Panc1 (cell line): ENCODE results near the gene UNC93B1. TPM values are rescaled to one million over a fixed set of nuclear protein-coding genes. Genes with fewer than 3 reads are reported as not detected.

Experiments
- ATAC-seq: fragments of 200-7000 bp; cut with Tn5 transposase; 2 replicates; pipeline ENCODE4 v1.9.1; 2020; ENCODE audit warnings: mild to moderate bottlenecking, moderate library complexity
- BruUV-seq: library from RNA; stranded (reverse); fragments of 400-500 nt; replicated peaks from 2 replicates; lab custom pipeline; 2021; lab: Mats Ljungman, UMichigan
- CTCF ChIA-PET: fragments of 300-600 bp; sonication (Branson Sonifier 250); formaldehyde crosslinking; loops from one replicate; lab custom pipeline; 2022; ENCODE audit warnings: antibody characterized with exemption; lab: Charles Lee
- POLR2A ChIA-PET: fragments of 300-600 bp; sonication (Branson Sonifier 250); formaldehyde crosslinking; loops from one replicate; lab custom pipeline; 2022; ENCODE audit warnings: antibody characterized with exemption; lab: Charles Lee
- DNase-seq: peaks from one replicate; pipeline ENCODE4 v3.0.0-alpha.2; 2010; ENCODE audit warnings: low read depth, low spot score
- H3K27ac ChIP-seq: 2 replicates; pipeline ENCODE4 v1.5.1; 2011; ENCODE audit warnings: mild to moderate bottlenecking, low read length, inconsistent platforms
- H3K27me3 ChIP-seq: fragments of 200-500 bp; sonication (Bioruptor generic); 2 replicates; pipeline ENCODE4 v1.6.0; 2014; ENCODE audit warnings: low read length, inconsistent platforms; ENCODE audit not compliant: control insufficient read depth, insufficient read depth
- H3K36me3 ChIP-seq: fragments of 200-500 bp; sonication (Bioruptor generic); 2 replicates; pipeline ENCODE4 v1.5.1; 2014; ENCODE audit warnings: inconsistent platforms, mild to moderate bottlenecking, low read length, moderate library complexity; ENCODE audit not compliant: control insufficient read depth, insufficient read depth
- H3K4me1 ChIP-seq: 2 replicates; pipeline ENCODE4 v1.5.1; 2011; ENCODE audit warnings: inconsistent platforms, mild to moderate bottlenecking, low read length, moderate library complexity; ENCODE audit not compliant: control insufficient read depth, insufficient read depth
- H3K4me3 ChIP-seq, 2 experiments: 2 replicates each; pipeline ENCODE4 v1.5.1; 2011 to 2012; ENCODE audit warnings: low read depth in 2 of 2, low read length in 2 of 2, mild to moderate bottlenecking in 2 of 2, inconsistent platforms in 1 of 2, moderate library complexity in 1 of 2
- H3K9me3 ChIP-seq: fragments of 200-500 bp; sonication (Bioruptor generic); 2 replicates; pipeline ENCODE4 v1.5.1; 2014; ENCODE audit warnings: low read depth, mild to moderate bottlenecking, inconsistent platforms, low read length, moderate library complexity; ENCODE audit not compliant: control insufficient read depth, insufficient read depth
- POLR2AphosphoS5 ChIP-seq: IDR thresholded peaks from 2 replicates; pipeline ENCODE4 v1.6.1; 2012; ENCODE audit warnings: mild to moderate bottlenecking, low read depth, low read length, moderate library complexity
- SIN3A ChIP-seq: IDR thresholded peaks from 2 replicates; pipeline ENCODE4 v1.6.1; 2012; ENCODE audit warnings: low read depth, mild to moderate bottlenecking, low read length, moderate library complexity, borderline replicate concordance; ENCODE audit not compliant: insufficient read depth
- TCF7L2 ChIP-seq: IDR thresholded peaks from 2 replicates; pipeline ENCODE4 v1.6.1; 2011; ENCODE audit warnings: mild to moderate bottlenecking, low read depth, low read length, inconsistent platforms
- in situ Hi-C: cut with HindIII; loops from 2 replicates; pipeline ENCODE4 v1.10.0; 2016; ENCODE audit warnings: low sequenced_read_pairs, low pct_unique_long_range_greater_than_20kb
- intact Hi-C: fragments of 100-400 bp; cut with micrococcal nuclease; formaldehyde crosslinking; loops from one replicate; pipeline ENCODE4 v1.10.0; 2022; ENCODE audit not compliant: unreplicated experiment
- total RNA-seq: library from RNA; stranded (reverse); gene quantifications from one replicate; pipeline ENCODE4 v1.2.1, GENCODE V29; 2021; ENCODE audit not compliant: unreplicated experiment
- TF ChIP-seq, protein P1 (sequence below): fragments of 450-650 bp; IDR thresholded peaks from 2 replicates; pipeline ENCODE4 v1.5.1; 2017; ENCODE audit warnings: mild to moderate bottlenecking
- TF ChIP-seq, protein P2 (sequence below), 2 experiments: IDR thresholded peaks; 2 replicates each; pipeline ENCODE4 v1.6.1; 2011 to 2012; ENCODE audit warnings: low read depth in 2 of 2, control low read depth in 1 of 2, low read length in 1 of 2, mild to moderate bottlenecking in 1 of 2, moderate library complexity in 1 of 2; ENCODE audit not compliant: insufficient read depth in 1 of 2

UNC93B1 gene
- total RNA-seq, 1 experiment from 2014 or later: 54.1 TPM

- H3K27me3 ChIP-seq: no peaks in the 10 kb centered on the region
- ATAC-seq (peak; percentile 8), DNase-seq (no peak)
- intact Hi-C loops: no loop called here
- TF ChIP-seq POLR2AphosphoS5: peak; percentile 36; the same call in 1 of the 2 replicates
- TF ChIP-seq, protein P1, sequence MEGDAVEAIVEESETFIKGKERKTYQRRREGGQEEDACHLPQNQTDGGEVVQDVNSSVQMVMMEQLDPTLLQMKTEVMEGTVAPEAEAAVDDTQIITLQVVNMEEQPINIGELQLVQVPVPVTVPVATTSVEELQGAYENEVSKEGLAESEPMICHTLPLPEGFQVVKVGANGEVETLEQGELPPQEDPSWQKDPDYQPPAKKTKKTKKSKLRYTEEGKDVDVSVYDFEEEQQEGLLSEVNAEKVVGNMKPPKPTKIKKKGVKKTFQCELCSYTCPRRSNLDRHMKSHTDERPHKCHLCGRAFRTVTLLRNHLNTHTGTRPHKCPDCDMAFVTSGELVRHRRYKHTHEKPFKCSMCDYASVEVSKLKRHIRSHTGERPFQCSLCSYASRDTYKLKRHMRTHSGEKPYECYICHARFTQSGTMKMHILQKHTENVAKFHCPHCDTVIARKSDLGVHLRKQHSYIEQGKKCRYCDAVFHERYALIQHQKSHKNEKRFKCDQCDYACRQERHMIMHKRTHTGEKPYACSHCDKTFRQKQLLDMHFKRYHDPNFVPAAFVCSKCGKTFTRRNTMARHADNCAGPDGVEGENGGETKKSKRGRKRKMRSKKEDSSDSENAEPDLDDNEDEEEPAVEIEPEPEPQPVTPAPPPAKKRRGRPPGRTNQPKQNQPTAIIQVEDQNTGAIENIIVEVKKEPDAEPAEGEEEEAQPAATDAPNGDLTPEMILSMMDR: no peak
- BruUV-seq: no TSS peak
- ChIA-PET POLR2A (no interaction called here), CTCF (interaction anchor here (0.5 kb wide), 1 partner anchor 57 kb away, joined by 3 read pairs; no protein-coding TSS in a partner anchor)
- no peaks in the 10 kb centered on the region for H3K36me3 ChIP-seq
- in situ Hi-C loops: no loop called here
- H3K4me1 ChIP-seq: no peaks in the 10 kb centered on the region; the same call in 1 of the 2 replicates
- H3K9me3 ChIP-seq: no peaks in the 10 kb centered on the region
- no peak overlapping the region for H3K27ac ChIP-seq
- no peak overlapping the region for H3K4me3 ChIP-seq
Observed at GRCh38 chr11:68052137-68052873, 48.4 kb upstream of the UNC93B1 start.

DNA sequence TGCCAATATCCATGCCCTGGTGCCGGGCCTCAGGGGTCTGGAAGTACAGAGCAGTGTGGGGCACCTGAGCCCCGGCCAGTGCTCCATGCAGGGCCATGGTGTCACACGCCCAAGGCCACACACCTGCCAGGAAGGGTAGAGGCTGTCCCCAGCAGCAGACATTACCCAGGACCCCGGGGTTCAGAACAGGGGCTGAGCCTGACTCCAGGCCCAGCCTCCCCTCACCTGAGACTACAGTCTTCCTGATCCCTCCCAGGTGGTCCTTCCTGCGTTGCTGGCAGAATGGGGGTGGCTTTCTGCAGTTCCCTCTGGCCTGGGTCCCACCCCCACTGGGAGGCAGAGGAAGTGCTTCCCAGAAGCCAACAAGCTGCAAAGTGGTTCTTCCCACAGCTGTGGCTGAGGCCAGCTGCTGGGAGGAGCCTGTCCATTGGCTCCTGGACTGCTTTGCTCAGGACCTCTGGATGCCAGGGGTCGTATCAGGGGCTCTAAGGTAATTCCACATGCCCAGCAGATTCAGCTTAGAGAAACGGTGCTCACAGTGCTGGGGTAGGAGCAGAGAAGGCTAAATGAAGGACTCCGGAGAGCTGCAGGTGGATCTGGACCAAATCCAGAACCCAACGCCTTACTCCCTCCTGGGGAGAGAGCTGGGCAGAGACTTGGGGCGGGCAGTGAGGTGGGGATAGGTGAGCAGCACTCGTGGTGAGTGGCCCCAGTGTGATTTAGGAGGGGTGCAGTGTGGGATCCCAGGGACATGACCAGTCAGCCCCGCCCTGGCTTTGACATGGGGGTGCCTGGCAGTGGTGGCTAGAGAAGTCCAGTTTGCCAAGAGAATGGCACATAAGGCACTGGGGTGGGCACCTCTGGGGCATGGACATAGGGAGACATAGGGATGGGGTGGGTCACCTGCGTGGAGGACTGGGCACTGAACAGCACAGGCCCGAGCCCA is 47.6 kb upstream of the UNC93B1 start:
- ATAC-seq (0 out of 2 replicates have a peak, but pooled peaks have one; percentile 7), DNase-seq (no peak)
- TF ChIP-seq POLR2AphosphoS5: no peak
- no peak for TF ChIP-seq SIN3A
- TF ChIP-seq, protein P2, sequence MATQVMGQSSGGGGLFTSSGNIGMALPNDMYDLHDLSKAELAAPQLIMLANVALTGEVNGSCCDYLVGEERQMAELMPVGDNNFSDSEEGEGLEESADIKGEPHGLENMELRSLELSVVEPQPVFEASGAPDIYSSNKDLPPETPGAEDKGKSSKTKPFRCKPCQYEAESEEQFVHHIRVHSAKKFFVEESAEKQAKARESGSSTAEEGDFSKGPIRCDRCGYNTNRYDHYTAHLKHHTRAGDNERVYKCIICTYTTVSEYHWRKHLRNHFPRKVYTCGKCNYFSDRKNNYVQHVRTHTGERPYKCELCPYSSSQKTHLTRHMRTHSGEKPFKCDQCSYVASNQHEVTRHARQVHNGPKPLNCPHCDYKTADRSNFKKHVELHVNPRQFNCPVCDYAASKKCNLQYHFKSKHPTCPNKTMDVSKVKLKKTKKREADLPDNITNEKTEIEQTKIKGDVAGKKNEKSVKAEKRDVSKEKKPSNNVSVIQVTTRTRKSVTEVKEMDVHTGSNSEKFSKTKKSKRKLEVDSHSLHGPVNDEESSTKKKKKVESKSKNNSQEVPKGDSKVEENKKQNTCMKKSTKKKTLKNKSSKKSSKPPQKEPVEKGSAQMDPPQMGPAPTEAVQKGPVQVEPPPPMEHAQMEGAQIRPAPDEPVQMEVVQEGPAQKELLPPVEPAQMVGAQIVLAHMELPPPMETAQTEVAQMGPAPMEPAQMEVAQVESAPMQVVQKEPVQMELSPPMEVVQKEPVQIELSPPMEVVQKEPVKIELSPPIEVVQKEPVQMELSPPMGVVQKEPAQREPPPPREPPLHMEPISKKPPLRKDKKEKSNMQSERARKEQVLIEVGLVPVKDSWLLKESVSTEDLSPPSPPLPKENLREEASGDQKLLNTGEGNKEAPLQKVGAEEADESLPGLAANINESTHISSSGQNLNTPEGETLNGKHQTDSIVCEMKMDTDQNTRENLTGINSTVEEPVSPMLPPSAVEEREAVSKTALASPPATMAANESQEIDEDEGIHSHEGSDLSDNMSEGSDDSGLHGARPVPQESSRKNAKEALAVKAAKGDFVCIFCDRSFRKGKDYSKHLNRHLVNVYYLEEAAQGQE (IDR thresholded peaks at IDR 0.05; ENCODE audit: insufficient read depth in 1 of 2, low read depth in 2 of 2, low read length in 1 of 2): no peak
- TF ChIP-seq, protein P1: no peak
- TF ChIP-seq TCF7L2: no peak
- in situ Hi-C loops (no loop called here), intact Hi-C loops (no loop called here)
- Histone ChIP-seq H3K4me1 (no peaks in the 10 kb centered on the region; the same call in 1 of the 2 replicates), H3K36me3 (no peaks in the 10 kb centered on the region), H3K9me3 (no peaks in the 10 kb centered on the region), H3K4me3 (no peak overlapping the region), H3K27ac (no peak overlapping the region), H3K27me3 (no peaks in the 10 kb centered on the region)
- BruUV-seq: no TSS peak
- POLR2A ChIA-PET: no interaction called here
- CTCF ChIA-PET: interaction anchor here (0.6 kb wide), 1 partner anchor 422 kb away, joined by 3 read pairs; no protein-coding TSS in a partner anchor
